ENCODE results near the gene RAB1A.
"Not testable (repeated sequence)": the region's sequence is repeated elsewhere in the genome, so short reads cannot be mapped to it uniquely, and the experiment has no call there.

RAB1A gene

GRCh38 chr2:65159261-65159660 lies 29.4 kb upstream of the RAB1A start:
- Mint-ChIP-seq H3K27ac (ENCODE audit: low read depth) (no peak overlapping the region), H3K27me3 (no peaks in the 10 kb centered on the region)
- no peak for ATAC-seq (replicated peaks; ENCODE audit: extremely low read depth, poor library complexity, severe bottlenecking)

GRCh38 chr2:65158557-65158956 lies 28.7 kb upstream of the RAB1A start:
- Mint-ChIP-seq H3K27me3 (no peaks in the 10 kb centered on the region), H3K27ac (ENCODE audit: low read depth) (no peak overlapping the region), H3K36me3 (ENCODE audit: insufficient read depth) (no peaks in the 10 kb centered on the region), H3K4me1 (no peaks in the 10 kb centered on the region), H3K4me3 (no peak overlapping the region), H3K9me3 (no peaks in the 10 kb centered on the region)
- DNase-seq (ENCODE audit: low spot score in 2 of 2) (no peak), ATAC-seq (replicated peaks; ENCODE audit: extremely low read depth, poor library complexity, severe bottlenecking) (no peak)

More at GRCh38 chr2:65159261-65159660, 29.4 kb upstream of the RAB1A start:
- DNase-seq (ENCODE audit: low spot score in 2 of 2), result no peak
- H3K4me1 Mint-ChIP-seq, result no peaks in the 10 kb centered on the region
- no peaks in the 10 kb centered on the region for H3K9me3 Mint-ChIP-seq
- H3K4me3 Mint-ChIP-seq, result no peak overlapping the region
- H3K36me3 Mint-ChIP-seq (ENCODE audit: insufficient read depth), result no peaks in the 10 kb centered on the region

- not testable (repeated sequence) for H3K36me3 Mint-ChIP-seq (ENCODE audit: insufficient read depth); H3K4me3 Mint-ChIP-seq; H3K9me3 Mint-ChIP-seq; H3K27ac Mint-ChIP-seq (ENCODE audit: low read depth); H3K27me3 Mint-ChIP-seq; ATAC-seq (replicated peaks; ENCODE audit: extremely low read depth, poor library complexity, severe bottlenecking); H3K4me1 Mint-ChIP-seq; DNase-seq (ENCODE audit: low spot score in 2 of 2)
Observed at GRCh38 chr2:65157856-65158255, 27.9 kb upstream of the RAB1A start.

- no peaks in the 10 kb centered on the region for H3K4me1 Mint-ChIP-seq
- H3K9me3 Mint-ChIP-seq, result no peaks in the 10 kb centered on the region
- H3K4me3 Mint-ChIP-seq, result no peak overlapping the region
- no peaks in the 10 kb centered on the region for H3K36me3 Mint-ChIP-seq (ENCODE audit: insufficient read depth)
- no peaks in the 10 kb centered on the region for H3K27me3 Mint-ChIP-seq
- ATAC-seq (replicated peaks; ENCODE audit: extremely low read depth, poor library complexity, severe bottlenecking), result no peak
- no peak for DNase-seq (ENCODE audit: low spot score in 2 of 2)
- H3K27ac Mint-ChIP-seq (ENCODE audit: low read depth), result no peak overlapping the region
Observed at GRCh38 chr2:65156041-65156440, 26.1 kb upstream of the RAB1A start.

- no peak overlapping the region for H3K27ac Mint-ChIP-seq (ENCODE audit: low read depth)
- H3K9me3 Mint-ChIP-seq, result no peaks in the 10 kb centered on the region
- ATAC-seq (replicated peaks; ENCODE audit: extremely low read depth, poor library complexity, severe bottlenecking), result no peak
- H3K4me3 Mint-ChIP-seq, result no peak overlapping the region
- no peaks in the 10 kb centered on the region for H3K4me1 Mint-ChIP-seq
- H3K36me3 Mint-ChIP-seq (ENCODE audit: insufficient read depth), result no peaks in the 10 kb centered on the region
- no peak for DNase-seq (ENCODE audit: low spot score in 2 of 2)
- H3K27me3 Mint-ChIP-seq, result no peaks in the 10 kb centered on the region
Observed at GRCh38 chr2:65153515-65153914, 23.6 kb upstream of the RAB1A start.

GRCh38 chr2:65146078-65146477 lies 16.2 kb upstream of the RAB1A start:
- Mint-ChIP-seq H3K4me3 (no peak overlapping the region), H3K27ac (ENCODE audit: low read depth) (no peak overlapping the region), H3K9me3 (no peaks in the 10 kb centered on the region), H3K27me3 (peaks cover 18% of the 10 kb centered on the region), H3K36me3 (ENCODE audit: insufficient read depth) (no peaks in the 10 kb centered on the region), H3K4me1 (no peaks in the 10 kb centered on the region)
- no peak for DNase-seq (ENCODE audit: low spot score in 2 of 2)
- no peak for ATAC-seq (replicated peaks; ENCODE audit: extremely low read depth, poor library complexity, severe bottlenecking)

- H3K4me1 Mint-ChIP-seq, result no peaks in the 10 kb centered on the region
- no peaks in the 10 kb centered on the region for H3K36me3 Mint-ChIP-seq (ENCODE audit: insufficient read depth)
- H3K27me3 Mint-ChIP-seq, result peaks cover 18% of the 10 kb centered on the region
- no peaks in the 10 kb centered on the region for H3K9me3 Mint-ChIP-seq
- no peak overlapping the region for H3K27ac Mint-ChIP-seq (ENCODE audit: low read depth)
- no peak for DNase-seq (ENCODE audit: low spot score in 2 of 2)
- no peak overlapping the region for H3K4me3 Mint-ChIP-seq
- no peak for ATAC-seq (replicated peaks; ENCODE audit: extremely low read depth, poor library complexity, severe bottlenecking)
Observed at GRCh38 chr2:65144571-65144970, 14.7 kb upstream of the RAB1A start.

GRCh38 chr2:65142515-65142914 lies 12.6 kb upstream of the RAB1A start:
- DNase-seq (ENCODE audit: low spot score in 2 of 2) (no peak), ATAC-seq (replicated peaks; ENCODE audit: extremely low read depth, poor library complexity, severe bottlenecking) (peak; percentile 54)
- no peak overlapping the region for H3K27ac Mint-ChIP-seq (ENCODE audit: low read depth)
- H3K36me3 Mint-ChIP-seq (ENCODE audit: insufficient read depth), result no peaks in the 10 kb centered on the region
- no peaks in the 10 kb centered on the region for H3K9me3 Mint-ChIP-seq
- H3K4me3 Mint-ChIP-seq, result no peak overlapping the region
- no peaks in the 10 kb centered on the region for H3K4me1 Mint-ChIP-seq
- peaks cover 18% of the 10 kb centered on the region for H3K27me3 Mint-ChIP-seq

- Mint-ChIP-seq H3K4me3 (no peak overlapping the region), H3K27me3 (no peaks in the 10 kb centered on the region), H3K4me1 (no peaks in the 10 kb centered on the region), H3K9me3 (no peaks in the 10 kb centered on the region), H3K27ac (ENCODE audit: low read depth) (no peak overlapping the region), H3K36me3 (ENCODE audit: insufficient read depth) (no peaks in the 10 kb centered on the region)
- no peak for ATAC-seq (replicated peaks; ENCODE audit: extremely low read depth, poor library complexity, severe bottlenecking)
- DNase-seq (ENCODE audit: low spot score in 2 of 2), result no peak
Observed at GRCh38 chr2:65137197-65137775, 7.4 kb upstream of the RAB1A start.

- DNase-seq (ENCODE audit: low spot score in 2 of 2) (no peak), ATAC-seq (replicated peaks; ENCODE audit: extremely low read depth, poor library complexity, severe bottlenecking) (no peak)
- Mint-ChIP-seq H3K4me3 (no peak overlapping the region), H3K27ac (ENCODE audit: low read depth) (no peak overlapping the region), H3K36me3 (ENCODE audit: insufficient read depth) (peaks cover 2% of the 10 kb centered on the region), H3K4me1 (peaks cover 2% of the 10 kb centered on the region), H3K9me3 (no peaks in the 10 kb centered on the region), H3K27me3 (no peaks in the 10 kb centered on the region)
Observed at GRCh38 chr2:65136253-65136652, 6.3 kb upstream of the RAB1A start.

- ATAC-seq (replicated peaks; ENCODE audit: extremely low read depth, poor library complexity, severe bottlenecking) (no peak), DNase-seq (ENCODE audit: low spot score in 2 of 2) (no peak)
- H3K4me3 Mint-ChIP-seq, result no peak overlapping the region
- peaks cover 11% of the 10 kb centered on the region for H3K4me1 Mint-ChIP-seq
- H3K9me3 Mint-ChIP-seq, result no peaks in the 10 kb centered on the region
- no peaks in the 10 kb centered on the region for H3K27me3 Mint-ChIP-seq
- H3K27ac Mint-ChIP-seq (ENCODE audit: low read depth), result no peak overlapping the region
- peaks cover 10% of the 10 kb centered on the region for H3K36me3 Mint-ChIP-seq (ENCODE audit: insufficient read depth)
Observed at GRCh38 chr2:65134158-65134557, 4.3 kb upstream of the RAB1A start.

GRCh38 chr2:65133626-65134025 lies 3.7 kb upstream of the RAB1A start:
- Mint-ChIP-seq H3K27ac (ENCODE audit: low read depth) (no peak overlapping the region), H3K9me3 (no peaks in the 10 kb centered on the region), H3K4me1 (peaks cover 16% of the 10 kb centered on the region), H3K36me3 (ENCODE audit: insufficient read depth) (peaks cover 11% of the 10 kb centered on the region), H3K4me3 (no peak overlapping the region), H3K27me3 (no peaks in the 10 kb centered on the region)
- ATAC-seq (replicated peaks; ENCODE audit: extremely low read depth, poor library complexity, severe bottlenecking) (no peak), DNase-seq (ENCODE audit: low spot score in 2 of 2) (no peak)

- ATAC-seq (replicated peaks; ENCODE audit: extremely low read depth, poor library complexity, severe bottlenecking); H3K27me3 Mint-ChIP-seq; H3K9me3 Mint-ChIP-seq; DNase-seq (ENCODE audit: low spot score in 2 of 2); H3K27ac Mint-ChIP-seq (ENCODE audit: low read depth); H3K4me3 Mint-ChIP-seq: not testable (repeated sequence)
- Mint-ChIP-seq H3K36me3 (ENCODE audit: insufficient read depth) (peaks cover 11% of the 10 kb centered on the region), H3K4me1 (peaks cover 20% of the 10 kb centered on the region)
Observed at GRCh38 chr2:65132930-65133329, 3.0 kb upstream of the RAB1A start.

Data from central memory CD8-positive, alpha-beta T cell (primary cell).